Tibial nerve (tissue), 4 donors: ENCODE results near the gene CELF1.
"Not testable (repeated sequence)": the region's sequence is repeated elsewhere in the genome, so short reads cannot be mapped to it uniquely, and the experiment has no call there.

Experiments used
- EP300 ChIP-seq, 2 donors: sonication (generic); formaldehyde crosslinking; IDR thresholded peaks; one replicate each; pipeline ENCODE4 v1.6.1; 2017; ENCODE audit warnings: antibody characterized with exemption in 2 of 2, mild to moderate bottlenecking in 1 of 2
- POLR2A ChIP-seq, 2 donors: fragments of 450-650 bp; IDR thresholded peaks; one replicate each; pipeline ENCODE4 v1.6.1; 2017; ENCODE audit warnings: antibody characterized with exemption in 2 of 2, mild to moderate bottlenecking in 2 of 2, moderate library complexity in 2 of 2
- TF ChIP-seq, protein P1 (sequence below), 5 experiments: fragments of 200-600 bp in 3 of 5; fragments of 450-650 bp in 2 of 5; sonication (generic) in 3 of 5; IDR thresholded peaks; one replicate each; pipeline ENCODE4 v1.5.1; 2016 to 2019; ENCODE audit warnings: antibody characterized with exemption in 5 of 5, mild to moderate bottlenecking in 3 of 5, moderate library complexity in 2 of 5

GRCh38 chr11:47530721-47531120 is 22.2 kb downstream of the CELF1 start:
- TF ChIP-seq POLR2A, EP300 (IDR thresholded peaks at IDR 0.05): not testable (repeated sequence)
- TF ChIP-seq, protein P1, sequence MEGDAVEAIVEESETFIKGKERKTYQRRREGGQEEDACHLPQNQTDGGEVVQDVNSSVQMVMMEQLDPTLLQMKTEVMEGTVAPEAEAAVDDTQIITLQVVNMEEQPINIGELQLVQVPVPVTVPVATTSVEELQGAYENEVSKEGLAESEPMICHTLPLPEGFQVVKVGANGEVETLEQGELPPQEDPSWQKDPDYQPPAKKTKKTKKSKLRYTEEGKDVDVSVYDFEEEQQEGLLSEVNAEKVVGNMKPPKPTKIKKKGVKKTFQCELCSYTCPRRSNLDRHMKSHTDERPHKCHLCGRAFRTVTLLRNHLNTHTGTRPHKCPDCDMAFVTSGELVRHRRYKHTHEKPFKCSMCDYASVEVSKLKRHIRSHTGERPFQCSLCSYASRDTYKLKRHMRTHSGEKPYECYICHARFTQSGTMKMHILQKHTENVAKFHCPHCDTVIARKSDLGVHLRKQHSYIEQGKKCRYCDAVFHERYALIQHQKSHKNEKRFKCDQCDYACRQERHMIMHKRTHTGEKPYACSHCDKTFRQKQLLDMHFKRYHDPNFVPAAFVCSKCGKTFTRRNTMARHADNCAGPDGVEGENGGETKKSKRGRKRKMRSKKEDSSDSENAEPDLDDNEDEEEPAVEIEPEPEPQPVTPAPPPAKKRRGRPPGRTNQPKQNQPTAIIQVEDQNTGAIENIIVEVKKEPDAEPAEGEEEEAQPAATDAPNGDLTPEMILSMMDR (IDR thresholded peaks at IDR 0.05), result not testable (repeated sequence)
